ENCODE data around the gene CTU1.
"Not testable (repeated sequence)": the region's sequence is repeated elsewhere in the genome, so short reads cannot be mapped to it uniquely, and the experiment has no call there.

Gene CTU1

GRCh38 chr19:51108066-51108804, at the start of gene CTU1:
Gene CTU1 (minus strand): TSS chr19:51108409. CDS start chr19:51104569, 3,840 bp downstream.
- DNase-seq: peak; percentile 98

DNA sequence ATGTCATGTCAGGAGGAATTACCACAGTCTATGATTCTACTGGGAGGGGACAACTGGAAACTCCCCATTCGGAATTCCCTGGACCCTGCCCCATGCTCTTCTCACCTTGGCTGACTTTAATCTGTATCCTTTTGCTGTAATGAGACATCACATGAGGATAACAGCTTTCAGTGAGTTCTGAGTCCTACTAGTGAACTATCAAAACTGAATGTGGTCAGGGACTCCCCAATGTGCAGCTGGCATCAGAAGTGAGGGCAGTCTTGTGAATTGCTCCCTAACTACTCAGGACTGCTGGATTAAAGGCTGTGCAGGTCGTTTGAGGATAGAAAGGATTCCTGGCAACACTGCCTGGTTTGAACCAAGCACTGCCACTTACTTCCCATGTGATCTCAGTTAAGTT, 49.1 kb upstream of the CTU1 start:
- DNase-seq: no peak

- DNase-seq: no peak
Measured at GRCh38 chr19:51156710-51157109, 48.5 kb upstream of the CTU1 start.

DNA sequence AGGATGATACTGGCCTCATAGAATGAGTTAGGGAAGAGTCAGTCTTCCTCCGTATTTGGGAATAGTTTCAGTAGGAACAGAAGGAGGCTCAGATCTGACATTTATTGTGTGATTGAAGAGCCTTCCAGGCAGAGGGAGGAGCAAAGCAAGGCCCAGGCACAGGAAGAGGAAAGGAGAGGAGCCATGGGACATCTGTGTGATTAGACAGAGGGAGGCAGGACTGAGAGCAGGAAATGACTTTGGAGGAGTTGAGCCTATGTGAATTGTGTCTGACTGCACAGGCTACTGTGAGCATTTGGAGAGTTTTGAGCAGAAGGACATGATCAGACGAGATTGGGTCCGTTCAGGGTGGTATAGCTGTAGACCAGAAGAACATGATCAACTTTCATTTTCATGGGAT, 42.4 kb upstream of the CTU1 start:
- no peak for DNase-seq

DNA sequence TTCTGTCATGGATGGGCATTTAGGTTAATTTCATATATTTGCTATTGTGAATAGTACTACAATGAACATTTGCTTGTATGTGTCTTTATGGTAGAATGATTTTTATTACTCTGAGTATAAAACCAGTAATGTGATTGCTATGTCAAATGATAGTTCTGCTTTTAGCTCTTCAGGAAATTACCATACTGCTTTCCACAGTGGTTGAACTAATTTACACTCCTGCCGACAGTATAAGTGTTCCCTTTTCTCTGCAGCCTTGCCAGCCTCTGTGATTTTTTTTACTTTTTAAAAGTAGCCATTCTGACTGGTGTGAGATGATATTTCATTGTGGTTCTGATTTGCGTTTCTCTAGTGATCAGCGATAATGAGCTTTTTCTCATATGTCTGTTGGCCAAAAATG, 40.4 kb upstream of the CTU1 start:
- no peak for DNase-seq

GRCh38 chr19:51147663-51148062, 39.5 kb upstream of the CTU1 start:
- no peak for DNase-seq

DNA sequence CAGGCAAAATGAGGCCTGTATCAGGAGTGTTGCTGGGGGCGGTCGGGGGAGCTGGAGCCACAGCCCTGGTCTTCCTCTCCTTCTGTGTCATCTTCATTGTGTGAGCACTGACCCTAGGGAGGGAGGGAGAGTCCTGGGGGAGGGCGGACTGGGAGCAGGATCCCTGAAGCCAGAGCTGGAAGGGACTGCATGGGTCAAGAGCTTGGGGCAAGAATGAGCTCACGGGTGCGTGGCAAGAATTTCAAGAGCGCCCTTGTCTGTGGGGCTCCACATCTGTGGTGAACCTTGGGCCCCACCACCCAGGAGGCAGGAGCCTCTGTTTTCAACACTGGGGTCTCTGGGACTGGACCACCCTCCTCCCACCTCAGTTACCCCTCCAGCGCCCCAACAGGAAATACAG, 38.5 kb upstream of the CTU1 start:
- DNase-seq: no peak

- DNase-seq: no peak
Measured at GRCh38 chr19:51145916-51146493, 37.8 kb upstream of the CTU1 start.

DNA sequence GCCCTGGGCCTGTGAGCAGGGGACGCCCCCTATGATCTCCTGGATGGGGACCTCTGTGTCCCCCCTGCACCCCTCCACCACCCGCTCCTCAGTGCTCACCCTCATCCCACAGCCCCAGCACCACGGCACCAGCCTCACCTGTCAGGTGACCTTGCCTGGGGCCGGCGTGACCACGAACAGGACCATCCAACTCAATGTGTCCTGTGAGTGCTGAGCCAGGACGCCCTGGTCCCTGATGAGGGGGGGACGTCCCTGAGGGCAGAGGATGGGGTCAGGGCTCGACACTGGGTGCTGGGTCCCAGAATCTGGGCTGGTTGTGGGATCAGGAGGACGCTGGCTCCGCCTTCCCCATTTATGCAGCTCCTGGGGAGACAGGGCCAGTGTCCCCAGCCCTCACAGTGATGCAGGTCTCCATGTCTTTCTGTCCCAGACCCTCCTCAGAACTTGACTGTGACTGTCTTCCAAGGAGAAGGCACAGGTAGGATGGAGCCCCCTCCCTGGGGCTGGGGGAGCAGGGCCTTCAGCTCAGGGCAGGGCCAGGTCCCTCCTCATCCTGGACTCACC, 36.4 kb upstream of the CTU1 start:
- DNase-seq: no peak

GRCh38 chr19:51143486-51143885, 35.3 kb upstream of the CTU1 start:
- DNase-seq: no peak

DNA sequence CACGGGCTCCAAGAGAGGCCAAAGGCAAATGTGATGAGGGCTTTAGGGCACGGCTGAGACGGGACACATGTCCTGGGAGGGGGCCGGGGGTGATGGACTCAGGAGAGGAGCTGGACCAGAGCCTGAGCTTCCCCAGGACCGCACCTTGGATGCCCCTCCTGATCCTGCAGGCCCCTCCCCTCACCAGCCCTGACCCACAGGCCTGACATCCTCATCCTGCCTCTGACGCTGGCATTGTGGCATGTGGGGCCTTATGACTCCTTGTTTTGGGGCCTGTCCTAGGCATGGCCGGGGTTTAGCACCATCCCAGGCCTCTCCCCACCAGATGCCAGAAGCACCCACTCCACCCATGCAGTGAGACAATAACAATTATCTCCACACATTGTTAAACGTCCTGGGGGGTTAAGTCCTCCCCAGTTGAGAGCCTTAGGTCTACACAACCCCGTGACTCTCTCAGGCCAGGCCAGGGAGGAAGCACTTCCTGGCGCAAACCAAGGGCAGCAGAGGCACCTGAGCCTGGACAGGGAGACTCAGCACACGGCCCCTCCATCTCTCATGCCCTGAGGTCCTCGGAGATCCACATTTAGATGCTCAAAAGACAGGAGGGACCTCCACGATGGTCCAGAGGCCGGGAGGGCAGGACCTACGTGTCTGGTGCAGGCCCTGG, 34.7 kb upstream of the CTU1 start:
- not testable (repeated sequence) for DNase-seq

DNA sequence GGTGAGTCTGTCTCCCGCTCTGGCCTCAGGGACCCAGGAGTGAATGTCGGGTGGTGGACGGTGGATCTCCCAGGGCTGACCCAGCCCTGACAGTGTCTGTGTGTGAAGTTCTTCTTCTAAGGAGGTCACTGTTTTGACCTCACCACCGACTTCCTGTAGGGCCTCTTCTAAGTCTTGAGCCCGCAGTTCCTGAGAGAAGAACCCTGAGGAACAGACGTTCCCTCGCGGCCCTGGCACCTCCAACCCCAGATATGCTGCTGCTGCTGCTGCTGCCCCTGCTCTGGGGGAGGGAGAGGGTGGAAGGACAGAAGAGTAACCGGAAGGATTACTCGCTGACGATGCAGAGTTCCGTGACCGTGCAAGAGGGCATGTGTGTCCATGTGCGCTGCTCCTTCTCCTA, 33.9 kb upstream of the CTU1 start, which contains the start of gene SIGLEC7:
Gene SIGLEC7 (plus strand): TSS at position 183 of the 400 bp plus-strand sequence. CDS start 69 bp downstream, at position 252.
- no peak for DNase-seq

DNA sequence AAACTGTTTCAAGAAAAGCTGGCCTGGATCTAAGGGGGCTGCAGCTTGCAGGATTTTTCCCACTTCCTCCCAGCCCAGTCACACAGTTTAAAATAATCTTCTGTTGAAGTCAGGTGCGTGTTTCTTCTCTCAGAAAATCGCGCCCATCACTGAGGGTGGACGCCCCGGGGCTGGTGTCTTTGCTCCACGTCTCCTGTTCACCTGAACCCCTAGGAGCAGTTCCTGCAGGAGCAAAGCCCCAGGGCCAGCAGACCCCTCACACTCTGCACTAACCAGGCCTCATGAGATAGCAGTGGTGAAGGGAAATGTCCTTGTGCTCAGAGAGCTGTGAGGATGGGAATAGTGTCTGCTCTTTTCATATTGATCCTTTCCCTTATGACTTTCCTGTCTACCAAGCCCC, 33.0 kb upstream of the CTU1 start:
- DNase-seq: no peak

- DNase-seq: no peak
Measured at GRCh38 chr19:51140441-51140840, 32.2 kb upstream of the CTU1 start.

DNA sequence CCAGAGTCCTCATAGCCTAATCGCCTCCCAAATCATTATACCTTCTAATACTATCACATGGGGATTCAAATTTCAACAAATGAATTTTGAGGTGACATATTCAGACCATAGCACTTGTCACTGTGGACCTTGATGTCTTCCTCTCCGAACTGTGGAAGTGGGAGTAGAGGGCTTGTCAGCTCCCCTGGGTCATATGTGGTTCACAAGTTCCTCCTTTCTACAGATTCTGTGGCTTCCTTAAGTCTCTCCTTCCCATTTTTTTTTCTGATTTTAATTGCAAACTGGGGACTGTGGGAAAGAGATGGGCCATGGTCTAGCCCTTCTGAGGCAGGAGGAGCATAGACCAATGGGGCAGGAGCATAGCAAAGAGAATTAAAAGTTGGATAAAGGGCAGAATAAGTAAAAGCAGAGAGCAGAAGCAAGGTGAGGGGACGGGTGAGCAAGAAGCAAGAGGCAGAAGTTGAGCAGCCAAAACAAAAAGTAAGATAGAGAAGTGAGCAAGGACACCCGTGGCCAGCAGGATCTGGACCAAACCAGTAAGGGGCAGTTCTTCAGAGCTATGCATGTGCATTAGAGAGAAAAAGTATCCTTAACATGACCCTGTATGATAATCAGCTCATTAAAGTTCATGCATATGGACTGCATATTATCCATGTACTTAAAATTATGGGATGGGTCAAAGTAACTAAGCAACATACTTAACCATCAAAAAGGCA, 31.2 kb upstream of the CTU1 start:
- DNase-seq: no peak

GRCh38 chr19:51138549-51138979, 30.4 kb upstream of the CTU1 start:
- no peak for DNase-seq

DNA sequence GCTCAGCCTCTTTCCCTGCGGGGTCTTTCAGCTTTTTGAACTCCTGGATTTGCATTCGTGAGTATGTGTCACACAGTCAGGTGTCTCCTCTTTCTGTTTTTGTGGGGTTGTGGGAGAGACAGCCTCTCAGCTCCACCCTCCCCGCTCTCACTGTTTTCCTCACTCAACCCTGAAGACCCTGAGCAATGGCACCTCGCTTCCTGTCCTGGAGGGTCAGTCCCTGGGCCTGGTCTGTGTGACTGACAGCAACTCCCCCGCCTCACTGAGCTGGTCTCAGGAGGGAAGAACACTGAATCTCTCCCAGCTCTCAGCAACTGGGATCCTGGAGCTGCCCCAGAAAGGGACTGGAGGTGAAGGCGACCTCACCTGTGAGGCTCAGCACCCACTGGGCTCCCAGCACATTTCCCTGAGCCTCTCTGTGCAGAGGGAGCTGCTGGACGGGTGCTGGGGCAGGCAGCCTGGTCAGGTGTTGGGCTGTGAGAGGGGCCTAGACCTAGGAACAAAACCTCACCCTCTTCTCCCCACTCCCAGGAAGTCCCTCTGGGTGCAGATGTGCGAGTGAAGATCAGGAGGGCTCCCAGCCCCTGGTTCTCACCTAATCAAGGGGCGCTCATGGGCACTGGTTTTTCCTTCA, 29.7 kb upstream of the CTU1 start:
- no peak for DNase-seq

- DNase-seq: no peak
Measured at GRCh38 chr19:51136851-51137551, 28.8 kb upstream of the CTU1 start.

DNA sequence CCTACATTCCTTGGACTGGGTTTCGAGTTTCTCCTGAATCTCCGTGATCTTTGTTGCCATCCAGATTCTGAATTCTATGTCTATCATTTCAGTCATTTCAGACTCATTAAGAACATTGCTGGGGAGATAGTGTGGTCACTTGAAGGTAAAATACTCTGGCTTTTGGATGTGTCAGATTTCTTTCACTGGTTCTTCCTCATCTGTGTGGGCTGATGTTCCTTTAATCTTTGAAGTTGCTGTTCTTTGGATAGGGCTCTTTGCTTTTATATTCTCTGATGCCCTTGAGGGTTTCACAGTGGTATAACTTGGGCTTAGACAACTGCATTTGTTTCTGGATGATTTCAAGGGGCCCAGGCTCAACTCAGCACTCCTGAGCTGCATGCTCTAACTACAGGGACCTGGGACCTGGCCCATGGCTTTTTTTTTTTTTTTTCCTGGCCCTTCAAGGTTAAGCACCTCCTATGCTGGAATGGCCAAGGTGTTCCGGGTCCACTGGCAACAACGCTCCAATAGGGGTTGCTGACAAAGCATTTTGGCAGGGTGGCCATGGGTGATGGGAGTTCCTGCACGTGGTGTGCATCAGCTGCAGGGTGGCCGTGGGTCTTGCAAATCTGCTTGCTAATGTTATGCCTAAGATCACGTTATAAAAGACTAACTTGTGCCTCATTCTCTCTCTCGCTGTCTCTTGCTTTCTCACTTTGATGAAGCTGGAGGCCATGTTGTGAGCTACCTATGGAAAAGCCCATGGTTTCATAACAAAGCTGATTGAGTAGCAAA, 28.0 kb upstream of the CTU1 start:
- DNase-seq: no peak

- no peak for DNase-seq
Measured at GRCh38 chr19:51135004-51135403, 26.8 kb upstream of the CTU1 start.

All from DMS 273 treated with DMSO at 0.1 percent for 48 hours (cell line).